Liver (tissue), 3 donors: ENCODE data around the gene COX7A2.

Experiments
- CTCF ChIP-seq: fragments of 150-350 bp; IDR thresholded peaks from 2 replicates; pipeline ENCODE4 v1.5.1; 2017; ENCODE audit warnings: improper control_type of control experiment, low read depth, low read length; ENCODE audit not compliant: missing input control
- GABPA ChIP-seq, 2 donors: IDR thresholded peaks in 1 of 2; conservative IDR thresholded peaks in 1 of 2; 2 replicates each; pipeline ENCODE4 v1.6.1; 2016; ENCODE audit warnings: antibody characterized with exemption in 2 of 2, mild to moderate bottlenecking in 1 of 2, moderate library complexity in 1 of 2
- JUND ChIP-seq, 2 donors: IDR thresholded peaks; 2 replicates each; pipeline ENCODE4 v1.6.1; 2016; ENCODE audit warnings: antibody characterized with exemption in 2 of 2
- TF ChIP-seq, protein P1 (sequence below): IDR thresholded peaks from 2 replicates; pipeline ENCODE4 v1.6.1; 2016; ENCODE audit warnings: antibody characterized with exemption
- donor health status: healthy.
- donor health status: healthy.

DNA sequence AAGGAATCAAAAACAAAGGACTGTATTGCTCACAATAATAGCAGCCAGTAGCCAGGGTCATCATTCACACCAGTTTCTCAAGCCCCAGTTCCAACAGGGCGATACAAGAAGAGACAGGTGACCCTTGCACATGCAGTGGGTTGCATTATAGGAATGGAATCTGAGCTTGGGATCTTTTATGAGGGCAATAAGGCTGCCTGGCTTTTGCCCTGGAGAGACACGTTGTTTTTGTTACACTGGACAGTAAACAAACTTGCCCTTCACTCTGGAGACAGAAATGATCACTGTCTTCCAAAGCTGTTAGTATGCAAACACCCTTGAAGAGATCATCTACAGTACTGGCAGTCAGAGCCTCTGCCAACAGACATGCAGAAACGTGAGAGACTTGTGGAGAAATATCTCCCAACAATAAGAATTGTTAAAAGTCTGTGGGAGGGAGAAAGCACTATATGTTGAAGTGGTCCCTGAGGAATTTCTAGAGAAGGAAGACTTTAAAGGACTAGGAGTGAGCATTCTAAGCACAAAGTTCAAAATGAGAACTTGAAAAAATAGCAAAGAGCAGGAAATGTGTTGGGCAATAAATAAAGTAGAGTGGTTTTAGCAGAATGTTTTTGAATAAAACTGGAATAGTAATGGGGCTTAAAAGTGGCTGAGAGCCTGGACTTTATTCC is 31.5 kb downstream of the COX7A2 start:
- TF ChIP-seq CTCF = no peak
- TF ChIP-seq, protein P1, sequence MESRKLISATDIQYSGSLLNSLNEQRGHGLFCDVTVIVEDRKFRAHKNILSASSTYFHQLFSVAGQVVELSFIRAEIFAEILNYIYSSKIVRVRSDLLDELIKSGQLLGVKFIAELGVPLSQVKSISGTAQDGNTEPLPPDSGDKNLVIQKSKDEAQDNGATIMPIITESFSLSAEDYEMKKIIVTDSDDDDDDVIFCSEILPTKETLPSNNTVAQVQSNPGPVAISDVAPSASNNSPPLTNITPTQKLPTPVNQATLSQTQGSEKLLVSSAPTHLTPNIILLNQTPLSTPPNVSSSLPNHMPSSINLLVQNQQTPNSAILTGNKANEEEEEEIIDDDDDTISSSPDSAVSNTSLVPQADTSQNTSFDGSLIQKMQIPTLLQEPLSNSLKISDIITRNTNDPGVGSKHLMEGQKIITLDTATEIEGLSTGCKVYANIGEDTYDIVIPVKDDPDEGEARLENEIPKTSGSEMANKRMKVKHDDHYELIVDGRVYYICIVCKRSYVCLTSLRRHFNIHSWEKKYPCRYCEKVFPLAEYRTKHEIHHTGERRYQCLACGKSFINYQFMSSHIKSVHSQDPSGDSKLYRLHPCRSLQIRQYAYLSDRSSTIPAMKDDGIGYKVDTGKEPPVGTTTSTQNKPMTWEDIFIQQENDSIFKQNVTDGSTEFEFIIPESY = no peak
- no peak for TF ChIP-seq GABPA (IDR thresholded peaks at IDR 0.05 in 1 of 2, conservative IDR thresholded peaks at IDR 0.05 in 1 of 2)
- TF ChIP-seq JUND (IDR thresholded peaks at IDR 0.05) = peak in 1 of 2 donors; percentile 35
